GM18519 (cell line): Measurements from ENCODE around the gene CSNK1G1.
"Not testable (repeated sequence)": the region's sequence is repeated elsewhere in the genome, so short reads cannot be mapped to it uniquely, and the experiment has no call there.

Experiments used
- ATAC-seq: cut with Tn5 transposase; IDR thresholded peaks from one replicate; pipeline ENCODE4 v1.9.1; 2021; ENCODE audit warnings: mild to moderate bottlenecking, moderate library complexity; ENCODE audit not compliant: unreplicated experiment, low FRiP score

Gene CSNK1G1

GRCh38 chr15:64143276-64143675 lies 212.7 kb downstream of the CSNK1G1 start:
- no peak for ATAC-seq

GRCh38 chr15:64141798-64142512 lies 214.0 kb downstream of the CSNK1G1 start:
- no peak for ATAC-seq

GRCh38 chr15:64138331-64138941 lies 217.5 kb downstream of the CSNK1G1 start:
- ATAC-seq = no peak

GRCh38 chr15:64137226-64137833 lies 218.6 kb downstream of the CSNK1G1 start:
- no peak for ATAC-seq

GRCh38 chr15:64136347-64136746 lies 219.6 kb downstream of the CSNK1G1 start:
- no peak for ATAC-seq

GRCh38 chr15:64134345-64134829 lies 221.6 kb downstream of the CSNK1G1 start:
- no peak for ATAC-seq

GRCh38 chr15:64133623-64134344 lies 222.2 kb downstream of the CSNK1G1 start:
- ATAC-seq = no peak

GRCh38 chr15:64132217-64132616 lies 223.8 kb downstream of the CSNK1G1 start:
- ATAC-seq = no peak

- ATAC-seq = no peak
These were observed 224.4 kb downstream of the CSNK1G1 start for GRCh38 chr15:64131547-64131946.

- no peak for ATAC-seq
These were observed 225.8 kb downstream of the CSNK1G1 start for GRCh38 chr15:64130159-64130558.

GRCh38 chr15:64127521-64128270 lies 228.3 kb downstream of the CSNK1G1 start:
- ATAC-seq = no peak

- no peak for ATAC-seq
These were observed 230.0 kb downstream of the CSNK1G1 start for GRCh38 chr15:64125978-64126377.

- ATAC-seq = no peak
These were observed 233.0 kb downstream of the CSNK1G1 start for GRCh38 chr15:64122936-64123351.

- ATAC-seq = no peak
These were observed 233.5 kb downstream of the CSNK1G1 start for GRCh38 chr15:64122444-64122843.

GRCh38 chr15:64121614-64122013 lies 234.4 kb downstream of the CSNK1G1 start:
- no peak for ATAC-seq

GRCh38 chr15:64120322-64120721 lies 235.7 kb downstream of the CSNK1G1 start:
- not testable (repeated sequence) for ATAC-seq

GRCh38 chr15:64117759-64118487 lies 238.1 kb downstream of the CSNK1G1 start:
- no peak for ATAC-seq
